Thymus (tissue), 11 donors: ENCODE measurements around the gene PRRC2B. TPM values are rescaled to one million over a fixed set of nuclear protein-coding genes. Genes with fewer than 3 reads are reported as not detected.
A peak's percentile ranks its signal among the peaks of the same experiment; 100 is the strongest.
"Not testable (repeated sequence)": the region's sequence is repeated elsewhere in the genome, so short reads cannot be mapped to it uniquely, and the experiment has no call there.

Experiments
- DNase-seq, 9 donors: peaks; one replicate each; pipeline ENCODE4 v3.0.0-alpha.2; 2013; ENCODE audit warnings: low spot score in 9 of 9, low read depth in 6 of 9, missing footprints in 1 of 9
- H3K27ac ChIP-seq, 2 donors: one replicate each; pipeline ENCODE4 v1.5.1; 2013; ENCODE audit warnings: control low read depth in 1 of 2, low read depth in 1 of 2, low read length in 1 of 2, mild to moderate bottlenecking in 1 of 2, moderate library complexity in 1 of 2
- H3K27me3 ChIP-seq, 2 donors: one replicate each; pipeline ENCODE4 v1.5.1; 2013; ENCODE audit warnings: low read length in 1 of 2; ENCODE audit not compliant: control insufficient read depth in 2 of 2, insufficient read depth in 1 of 2
- H3K36me3 ChIP-seq, 2 donors: one replicate each; pipeline ENCODE4 v1.5.1; 2013; ENCODE audit warnings: low read length in 1 of 2, mild to moderate bottlenecking in 1 of 2, moderate library complexity in 1 of 2; ENCODE audit not compliant: control insufficient read depth in 2 of 2, insufficient read depth in 2 of 2
- H3K4me1 ChIP-seq, 2 donors: one replicate each; pipeline ENCODE4 v1.5.1; 2013; ENCODE audit warnings: low read length in 2 of 2; ENCODE audit not compliant: control insufficient read depth in 2 of 2, insufficient read depth in 2 of 2
- H3K4me3 ChIP-seq, 2 donors: one replicate each; pipeline ENCODE4 v1.5.1; 2013; ENCODE audit warnings: low read length in 2 of 2, control low read depth in 1 of 2, mild to moderate bottlenecking in 1 of 2
- H3K9me3 ChIP-seq, 2 donors: one replicate each; pipeline ENCODE4 v1.5.1; 2013; ENCODE audit warnings: low read length in 1 of 2, mild to moderate bottlenecking in 1 of 2; ENCODE audit not compliant: control insufficient read depth in 2 of 2, insufficient read depth in 1 of 2
- WGBS: extraction: QIAGEN DNeasy Blood & Tissue Kit; methylation state at CpG from one replicate; pipeline ENCODE4 v1.1.7; 2013; 5-methylcytosine and 5-hydroxymethylcytosine counted together
- polyA plus RNA-seq: library from polyadenylated mRNA; stranded (reverse); fragments of 200-250 nt; gene quantifications from one replicate; pipeline ENCODE4 v1.2.3, GENCODE V29; 2013
- total RNA-seq: library from RNA; stranded (reverse); fragments of 120-200 nt; gene quantifications from one replicate; pipeline ENCODE4 v1.2.4, GENCODE V29; 2013
- donor health status: healthy.

The PRRC2B gene
- total and polyA plus RNA-seq, 2 donors = 23.0 to 73.5 TPM

DNA sequence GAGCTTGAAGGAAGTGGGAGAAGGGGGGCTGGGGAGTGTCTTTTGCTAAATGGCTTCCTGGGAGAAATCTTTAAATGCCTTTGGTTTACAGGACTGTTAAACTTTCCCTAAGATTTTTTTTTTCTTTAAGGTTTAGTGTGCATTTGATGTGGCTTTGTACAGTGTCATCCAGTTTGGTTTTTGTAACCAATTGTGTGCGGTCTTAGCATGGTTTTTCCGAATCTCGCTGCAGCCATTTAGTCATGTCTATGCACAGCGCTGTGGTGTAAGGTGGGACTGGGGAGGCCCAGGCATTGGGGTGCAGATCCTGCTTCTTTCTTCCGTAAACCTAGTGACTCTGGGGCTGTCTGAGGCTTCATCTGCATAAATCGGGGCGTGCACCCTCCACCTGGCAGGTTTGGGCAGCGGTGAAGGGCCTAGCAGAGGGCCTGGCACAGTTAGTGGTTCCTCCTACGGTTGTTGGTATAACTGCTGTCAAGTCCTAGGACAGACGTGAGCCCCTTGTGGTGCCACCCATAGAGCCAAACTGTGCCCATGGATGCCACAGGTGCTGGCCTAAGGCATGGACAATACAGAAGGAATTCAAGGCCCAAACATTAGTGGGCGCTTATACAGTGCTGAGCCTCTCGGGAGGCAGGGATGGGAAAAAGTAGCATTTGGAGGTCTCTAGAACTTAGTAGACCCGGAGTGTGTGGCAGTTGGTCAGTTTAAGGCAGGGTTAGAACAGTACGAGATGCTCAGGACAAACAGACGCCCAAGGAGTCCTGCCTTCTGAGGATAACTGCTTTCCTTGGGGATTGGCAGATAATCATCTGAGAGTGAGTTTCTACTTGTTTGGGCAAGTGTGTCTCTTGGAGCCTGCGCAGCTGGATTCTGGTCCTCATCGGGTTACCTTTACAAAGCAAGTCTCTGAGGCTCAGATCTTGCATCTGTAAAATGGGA is 1.5 kb downstream of the PRRC2B start:
- Histone ChIP-seq H3K36me3 (peaks cover 0 to 3% of the 10 kb centered on the region in 2 donors), H3K4me3 (peak overlapping the region; percentile 67 to 89), H3K9me3 (no peaks in the 10 kb centered on the region), H3K4me1 (peaks cover 35 to 60% of the 10 kb centered on the region in 2 donors), H3K27ac (peak overlapping the region; percentile 91 to 97), H3K27me3 (no peaks in the 10 kb centered on the region)
- DNase-seq = peak in 7 of 9 donors; percentile 42 to 86 (median 64)
- 34% methylated on average over 17 of the region's 17 CpGs for WGBS

DNA sequence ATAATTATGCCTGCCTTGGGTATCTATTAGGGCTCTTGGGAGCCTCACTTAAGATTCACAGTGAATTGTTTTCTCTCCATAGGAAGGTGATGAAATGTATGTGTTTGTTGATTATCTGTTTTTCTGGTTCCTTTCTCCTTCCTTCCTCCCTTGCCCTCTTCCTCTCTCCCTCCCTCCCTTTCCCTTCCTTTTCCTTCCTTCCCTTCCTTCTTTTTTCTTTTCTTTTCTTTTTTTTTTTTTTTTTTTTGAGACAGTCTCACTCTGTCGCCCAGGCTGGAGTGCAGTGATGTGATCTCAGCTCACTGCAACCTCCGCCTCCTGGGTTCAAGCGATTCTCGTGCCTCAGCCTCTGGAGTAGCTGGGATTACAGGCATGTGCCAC is 2.2 kb downstream of the PRRC2B start:
- not testable (repeated sequence) for H3K9me3 ChIP-seq, DNase-seq, H3K36me3 ChIP-seq, H3K27me3 ChIP-seq
- Histone ChIP-seq H3K27ac (peak overlapping the region; percentile 68 to 91), H3K4me1 (peaks cover 35 to 66% of the 10 kb centered on the region in 2 donors), H3K4me3 (peak overlapping the region; percentile 67 to 89)
- WGBS = 90% methylated on average over 4 of the region's 4 CpGs

DNA sequence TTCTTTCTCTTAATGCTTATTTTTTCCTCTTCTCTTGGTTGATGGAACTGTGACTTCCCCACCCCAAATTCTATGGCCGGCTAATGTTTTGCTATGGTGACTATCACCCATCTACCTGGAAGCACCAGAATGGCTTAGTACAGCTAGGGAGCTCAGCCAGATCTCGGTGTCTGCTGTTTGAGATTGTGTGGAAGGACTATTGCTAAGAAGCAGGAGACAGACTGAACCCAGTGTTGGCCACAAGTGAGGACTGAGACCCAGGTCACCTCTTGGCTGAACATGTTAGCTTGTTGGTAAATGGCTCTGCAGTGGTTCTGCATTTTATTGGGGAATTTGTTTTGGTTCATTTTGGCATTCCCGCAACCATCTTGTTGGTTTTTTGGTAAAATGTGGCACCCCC is 2.7 kb downstream of the PRRC2B start:
- Histone ChIP-seq H3K27ac (peak overlapping the region; percentile 28 to 68), H3K4me3 (peak overlapping the region; percentile 4 to 18)

DNA sequence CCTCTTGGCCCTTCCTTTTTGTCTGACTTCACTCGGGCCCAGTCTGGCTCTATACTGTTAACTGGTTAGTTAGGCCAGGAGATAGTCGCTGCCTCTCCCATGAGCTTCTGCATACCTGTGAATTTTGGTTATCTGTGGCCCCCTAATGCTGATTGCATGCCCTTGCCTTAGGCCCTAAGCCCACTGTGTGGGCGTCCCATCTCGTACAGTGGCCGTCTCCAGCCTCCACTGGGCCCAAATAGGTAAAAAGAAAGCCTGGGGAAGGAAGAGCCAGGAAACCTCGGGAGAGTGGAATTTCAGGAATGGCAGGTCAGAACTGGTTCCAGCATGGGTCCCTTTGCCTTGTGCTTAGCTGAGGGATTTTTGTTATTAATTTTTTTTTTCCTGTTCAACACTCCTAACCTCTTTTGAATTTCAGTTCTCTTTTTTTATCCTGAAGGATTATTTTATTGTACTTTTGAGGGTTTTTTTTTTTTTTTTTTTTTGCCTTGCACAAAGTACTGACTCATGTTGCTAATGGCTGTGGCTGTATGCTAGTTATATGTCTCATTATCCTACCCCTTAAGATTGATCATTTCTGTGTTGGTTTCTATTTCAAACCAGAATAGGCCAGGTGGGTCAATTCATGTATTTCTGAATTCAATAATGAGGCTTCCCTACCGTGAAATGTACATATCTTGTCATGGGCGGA is 3.4 kb downstream of the PRRC2B start:
- peak overlapping the region; percentile 53 to 77 for H3K27ac ChIP-seq
- WGBS = 75% methylated on average over 8 of the region's 8 CpGs
- peaks cover 0 to 3% of the 10 kb centered on the region in 2 donors for H3K36me3 ChIP-seq
- H3K4me1 ChIP-seq = peaks cover 35 to 69% of the 10 kb centered on the region in 2 donors
- no peaks in the 10 kb centered on the region for H3K9me3 ChIP-seq
- H3K4me3 ChIP-seq = no peak overlapping the region
- H3K27me3 ChIP-seq = no peaks in the 10 kb centered on the region
- DNase-seq = no peak

More for the DNA sequence above, 2.7 kb downstream of the PRRC2B start:
- Histone ChIP-seq H3K36me3 (peaks cover 0 to 3% of the 10 kb centered on the region in 2 donors), H3K9me3 (no peaks in the 10 kb centered on the region), H3K4me1 (peaks cover 35 to 66% of the 10 kb centered on the region in 2 donors), H3K27me3 (no peaks in the 10 kb centered on the region)
- WGBS = 88% methylated on average over 3 of the region's 3 CpGs
- DNase-seq = no peak

DNA sequence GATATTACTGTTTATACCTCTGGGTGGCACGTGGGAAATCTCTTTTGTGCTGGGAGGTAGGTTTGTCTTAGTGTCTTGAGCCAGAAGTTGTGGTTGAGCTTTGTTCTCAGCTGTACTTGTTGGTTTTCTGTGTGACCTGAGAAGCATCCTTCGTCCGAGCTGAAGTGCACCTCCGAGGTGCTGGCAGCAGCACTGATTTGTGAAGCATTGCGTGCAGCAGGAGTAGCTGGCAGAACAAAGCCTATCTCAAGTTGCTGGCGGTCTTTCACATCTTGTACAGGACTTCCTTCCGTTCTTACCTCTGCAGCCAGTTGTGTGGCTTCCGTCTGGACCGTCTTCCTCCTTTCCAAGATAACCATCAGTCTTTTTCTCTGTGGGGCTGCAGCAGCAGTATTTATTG is 4.3 kb downstream of the PRRC2B start:
- H3K27ac ChIP-seq = peak overlapping the region; percentile 53 to 72
- no peaks in the 10 kb centered on the region for H3K27me3 ChIP-seq
- H3K9me3 ChIP-seq = no peaks in the 10 kb centered on the region
- 1% methylated on average over 9 of the region's 9 CpGs for WGBS
- H3K4me1 ChIP-seq = peaks cover 39 to 71% of the 10 kb centered on the region in 2 donors
- peak in 6 of 9 donors; percentile 39 to 84 (median 59) for DNase-seq
- no peak overlapping the region for H3K4me3 ChIP-seq
- peaks cover 3% of the 10 kb centered on the region in 2 donors for H3K36me3 ChIP-seq

DNA sequence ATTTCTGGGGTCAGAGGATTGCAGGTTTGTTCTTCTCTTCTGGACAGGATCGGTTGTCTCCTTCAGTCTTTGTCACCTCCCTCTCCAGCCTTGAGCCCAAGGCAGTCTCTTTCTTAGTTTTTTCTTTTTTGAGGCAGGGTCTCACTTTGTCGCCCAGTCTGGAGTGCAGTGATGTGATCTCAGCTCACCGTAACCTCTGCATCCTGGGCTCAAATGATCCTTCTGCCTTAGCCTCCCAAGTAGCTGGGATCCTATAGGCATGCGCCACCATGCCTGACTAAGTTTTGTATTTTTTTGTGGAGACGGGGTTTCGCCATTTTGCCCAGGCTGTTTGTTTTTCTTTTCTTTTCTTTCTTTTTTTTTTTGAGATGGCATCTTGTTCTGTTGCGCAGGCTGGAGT is 6.1 kb downstream of the PRRC2B start:
- DNase-seq = no peak
- Histone ChIP-seq H3K4me3 (no peak overlapping the region), H3K27ac (peak overlapping the region in 1 of 2 donors; percentile 36), H3K9me3 (no peaks in the 10 kb centered on the region), H3K36me3 (peaks cover 3% of the 10 kb centered on the region in 2 donors), H3K4me1 (peaks cover 39 to 81% of the 10 kb centered on the region in 2 donors), H3K27me3 (no peaks in the 10 kb centered on the region)
- WGBS = 90% methylated on average over 7 of the region's 7 CpGs

DNA sequence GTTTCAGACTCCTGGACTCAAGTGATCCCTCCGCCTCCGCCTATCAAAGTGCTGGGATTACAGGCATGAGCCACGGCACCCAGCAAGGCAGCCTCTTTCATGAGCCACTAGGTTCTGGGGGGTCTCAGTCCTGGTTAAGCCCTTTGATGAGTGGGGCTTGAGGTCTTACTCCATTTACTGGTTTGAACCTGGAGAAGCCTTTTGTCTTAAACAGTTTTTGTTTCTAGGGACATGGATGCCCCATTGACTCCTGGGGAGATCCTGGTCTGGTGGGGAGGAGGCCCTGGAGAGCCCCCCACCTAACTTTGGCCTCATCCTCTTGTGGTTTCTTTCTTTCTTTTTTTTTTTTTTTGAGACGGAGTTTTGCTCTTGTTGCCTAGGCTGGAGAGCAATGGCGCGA is 6.7 kb downstream of the PRRC2B start:
- no peak for DNase-seq
- Histone ChIP-seq H3K4me1 (peaks cover 42 to 81% of the 10 kb centered on the region in 2 donors), H3K9me3 (no peaks in the 10 kb centered on the region), H3K27me3 (no peaks in the 10 kb centered on the region), H3K4me3 (no peak overlapping the region), H3K27ac (peak overlapping the region in 1 of 2 donors; percentile 43), H3K36me3 (peaks cover 3% of the 10 kb centered on the region in 2 donors)
- WGBS = 74% methylated on average over 6 of the region's 6 CpGs

DNA sequence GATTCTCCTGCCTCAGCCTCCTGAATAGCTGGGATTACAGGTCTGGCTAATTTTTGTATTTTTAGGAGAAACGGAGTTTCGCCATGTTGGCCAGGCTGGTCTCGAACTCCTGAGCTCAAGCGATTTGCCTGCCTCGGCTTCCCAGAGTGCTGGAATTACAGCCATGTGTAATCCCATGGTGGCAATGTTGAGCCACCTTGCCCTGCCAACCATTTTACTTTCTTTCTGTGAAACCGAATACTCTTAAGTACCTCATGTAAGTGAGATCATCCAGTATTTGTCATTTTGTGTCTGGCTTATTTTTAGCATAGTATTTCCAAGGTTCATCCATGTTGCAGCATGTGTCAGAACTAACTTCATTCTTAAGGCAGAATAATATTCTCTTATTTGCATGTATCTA is 8.2 kb downstream of the PRRC2B start:
- DNase-seq = no peak
- Histone ChIP-seq H3K27ac (peak overlapping the region in 1 of 2 donors; percentile 56), H3K36me3 (peaks cover 0 to 3% of the 10 kb centered on the region in 2 donors), H3K4me3 (no peak overlapping the region), H3K9me3 (peaks cover 0 to 7% of the 10 kb centered on the region in 2 donors), H3K4me1 (peaks cover 49 to 81% of the 10 kb centered on the region in 2 donors), H3K27me3 (no peaks in the 10 kb centered on the region)
- WGBS = 96% methylated on average over 6 of the region's 6 CpGs
